SU-DHL-6 (cell line): Measurements from ENCODE around the gene RAB11A.

Source experiments
- EZH2phosphoT487 ChIP-seq: fragments of 200-600 bp; sonication (generic), shearing (Covaris generic); conservative IDR thresholded peaks from 2 replicates; pipeline ENCODE4 v1.6.1; 2018; ENCODE audit warnings: mild to moderate bottlenecking, antibody characterized with exemption, low read length, moderate library complexity, mixed read lengths
- TF ChIP-seq, protein P1 (sequence below): fragments of 200-600 bp; sonication (generic); IDR thresholded peaks from one replicate; pipeline ENCODE4 v1.5.1; 2017; ENCODE audit warnings: antibody characterized with exemption, mild to moderate bottlenecking, low read length, moderate library complexity; ENCODE audit not compliant: insufficient read depth, poor library complexity, severe bottlenecking

DNA sequence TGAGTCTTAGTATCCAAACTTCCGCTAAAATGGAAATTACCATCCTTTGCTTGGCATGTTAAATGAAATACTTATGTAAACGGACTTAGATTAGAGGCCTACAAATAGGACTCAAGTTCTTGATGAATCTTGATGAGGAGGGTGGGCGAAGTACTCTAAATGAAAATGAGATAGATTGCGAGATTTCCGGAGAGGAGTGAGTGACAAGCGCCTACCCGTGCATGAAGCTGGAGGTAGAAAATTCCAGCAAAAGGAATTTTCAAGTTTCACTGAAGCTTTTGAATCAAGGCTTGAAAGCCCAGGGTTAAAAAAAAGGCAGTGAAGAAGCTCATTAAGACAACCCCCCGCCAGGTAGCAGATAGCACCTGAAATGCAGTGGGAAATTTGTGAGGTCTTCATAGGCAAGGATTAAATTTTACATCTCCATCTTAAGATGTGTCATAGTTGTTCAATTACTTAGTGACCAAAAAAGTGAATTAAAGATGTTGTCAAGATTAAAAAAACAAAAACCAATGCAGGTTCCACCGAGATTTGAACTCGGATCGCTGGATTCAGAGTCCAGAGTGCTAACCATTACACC, 655 bp upstream of the RAB11A start:
- TF ChIP-seq, protein P1, sequence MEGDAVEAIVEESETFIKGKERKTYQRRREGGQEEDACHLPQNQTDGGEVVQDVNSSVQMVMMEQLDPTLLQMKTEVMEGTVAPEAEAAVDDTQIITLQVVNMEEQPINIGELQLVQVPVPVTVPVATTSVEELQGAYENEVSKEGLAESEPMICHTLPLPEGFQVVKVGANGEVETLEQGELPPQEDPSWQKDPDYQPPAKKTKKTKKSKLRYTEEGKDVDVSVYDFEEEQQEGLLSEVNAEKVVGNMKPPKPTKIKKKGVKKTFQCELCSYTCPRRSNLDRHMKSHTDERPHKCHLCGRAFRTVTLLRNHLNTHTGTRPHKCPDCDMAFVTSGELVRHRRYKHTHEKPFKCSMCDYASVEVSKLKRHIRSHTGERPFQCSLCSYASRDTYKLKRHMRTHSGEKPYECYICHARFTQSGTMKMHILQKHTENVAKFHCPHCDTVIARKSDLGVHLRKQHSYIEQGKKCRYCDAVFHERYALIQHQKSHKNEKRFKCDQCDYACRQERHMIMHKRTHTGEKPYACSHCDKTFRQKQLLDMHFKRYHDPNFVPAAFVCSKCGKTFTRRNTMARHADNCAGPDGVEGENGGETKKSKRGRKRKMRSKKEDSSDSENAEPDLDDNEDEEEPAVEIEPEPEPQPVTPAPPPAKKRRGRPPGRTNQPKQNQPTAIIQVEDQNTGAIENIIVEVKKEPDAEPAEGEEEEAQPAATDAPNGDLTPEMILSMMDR = no peak
- no peak for TF ChIP-seq EZH2phosphoT487
